H1 (cell line): ENCODE data around the gene UBE2E1. TPM values are rescaled to one million over a fixed set of nuclear protein-coding genes. Genes with fewer than 3 reads are reported as not detected.
A peak's percentile ranks its signal among the peaks of the same experiment; 100 is the strongest.

Experiments used
- CTCF ChIA-PET: fragments of 300-600 bp; sonication (Branson Sonifier 250); formaldehyde crosslinking; loops from one replicate; lab custom pipeline; 2021; ENCODE audit not compliant: partially characterized antibody; lab: Charles Lee
- POLR2A ChIA-PET: fragments of 300-600 bp; sonication (Branson Sonifier 250); formaldehyde crosslinking; loops from one replicate; lab custom pipeline; 2021; ENCODE audit warnings: inconsistent platforms; ENCODE audit not compliant: partially characterized antibody; lab: Charles Lee
- DNase-seq, 2 experiments: peaks; one replicate each; pipeline versions ENCODE4 v3.0.0 to v3.0.0-alpha.2; 2010 to 2022; ENCODE audit warnings: low spot score in 2 of 2, low read depth in 1 of 2, mixed read lengths in 1 of 2
- FAIRE-seq: peaks from 2 replicates; lab custom pipeline; 2011; peaks lifted over from hg19 to GRCh38; lab: Jason Lieb, UNC
- H2AFZ ChIP-seq: 2 replicates; pipeline ENCODE4 v1.8.1; 2012; ENCODE audit warnings: low read length, inconsistent platforms
- H2AK5ac ChIP-seq: 2 replicates; pipeline ENCODE4 v1.6.1; 2013; ENCODE audit warnings: low read depth, low read length
- H2BK120ac ChIP-seq: replicated peaks from 2 replicates; pipeline ENCODE3; 2013; ENCODE audit warnings: low read depth, low read length, inconsistent platforms
- H2BK12ac ChIP-seq: 2 replicates; pipeline ENCODE4 v1.6.1; 2013; ENCODE audit warnings: low read depth, low read length
- H2BK15ac ChIP-seq: 2 replicates; pipeline ENCODE4 v1.6.1; 2013; ENCODE audit warnings: low read length
- H2BK20ac ChIP-seq: 2 replicates; pipeline ENCODE4 v1.6.1; 2013; ENCODE audit warnings: low read length
- H2BK5ac ChIP-seq: 2 replicates; pipeline ENCODE4 v1.6.1; 2013; ENCODE audit warnings: low read depth, low read length
- H3K14ac ChIP-seq: 2 replicates; pipeline ENCODE4 v1.6.1; 2013; ENCODE audit warnings: inconsistent platforms; ENCODE audit not compliant: insufficient read length
- H3K18ac ChIP-seq: 2 replicates; pipeline ENCODE4 v1.6.1; 2013; ENCODE audit warnings: low read length; ENCODE audit errors: extremely low read depth
- H3K23ac ChIP-seq: 2 replicates; pipeline ENCODE4 v1.6.1; 2013; ENCODE audit warnings: inconsistent platforms; ENCODE audit not compliant: insufficient read length
- H3K23me2 ChIP-seq: 2 replicates; pipeline ENCODE4 v1.6.1; 2013; ENCODE audit warnings: low read depth, low read length
- H3K27ac ChIP-seq: 2 replicates; pipeline ENCODE4 v1.6.1; 2011; ENCODE audit warnings: low read depth, low read length, inconsistent platforms
- H3K27me3 ChIP-seq, 4 experiments: replicated peaks in 1 of 4; 1 replicate in 1 of 4; 2 replicates in 3 of 4; pipeline versions ENCODE4 v1.6.1 to v1.8.1; 2011 to 2013; ENCODE audit warnings: low read length in 3 of 4, mild to moderate bottlenecking in 3 of 4, inconsistent platforms in 2 of 4, mixed read lengths in 2 of 4, moderate library complexity in 1 of 4; ENCODE audit not compliant: control insufficient read depth in 3 of 4, insufficient read depth in 3 of 4; ENCODE audit errors: extremely low read depth in 1 of 4
- H3K36me3 ChIP-seq, 4 experiments: 2 replicates each; pipeline versions ENCODE4 v1.6.1 to v1.8.1; 2011 to 2013; ENCODE audit warnings: mild to moderate bottlenecking in 4 of 4, low read length in 3 of 4, moderate library complexity in 2 of 4, control low read depth in 1 of 4, inconsistent platforms in 1 of 4; ENCODE audit not compliant: insufficient read depth in 4 of 4, control insufficient read depth in 2 of 4
- H3K4ac ChIP-seq: replicated peaks from 2 replicates; pipeline ENCODE3; 2013; ENCODE audit warnings: low read length, low read depth, mixed read lengths, inconsistent platforms; ENCODE audit not compliant: insufficient read length
- H3K4me1 ChIP-seq, 4 experiments: replicated peaks in 1 of 4; 1 replicate in 1 of 4; 2 replicates in 3 of 4; pipeline versions ENCODE4 v1.6.1 to v1.8.1; 2011 to 2013; ENCODE audit warnings: low read length in 3 of 4, inconsistent platforms in 2 of 4, mixed read lengths in 1 of 4; ENCODE audit not compliant: insufficient read depth in 4 of 4, control insufficient read depth in 3 of 4
- H3K4me2 ChIP-seq, 2 experiments: 2 replicates each; pipeline versions ENCODE4 v1.6.1 to v1.8.1; 2011 to 2013; ENCODE audit warnings: low read depth in 2 of 2, low read length in 2 of 2, control low read depth in 1 of 2, inconsistent platforms in 1 of 2, mild to moderate bottlenecking in 1 of 2; ENCODE audit not compliant: insufficient read depth in 1 of 2
- H3K4me3 ChIP-seq, 4 experiments: fragments of 200-600, 300-600 bp in 1 of 4; sonication (generic), shearing (Covaris generic), sonication (Bioruptor Twin) in 1 of 4; 2 replicates each; pipeline versions ENCODE4 v1.5.1 to v1.8.1; 2011 to 2016; ENCODE audit warnings: low read length in 4 of 4, low read depth in 3 of 4, control low read depth in 2 of 4, inconsistent platforms in 2 of 4, mild to moderate bottlenecking in 2 of 4, mixed read lengths in 1 of 4, moderate library complexity in 1 of 4; ENCODE audit not compliant: insufficient read depth in 2 of 4; ENCODE audit errors: extremely low read depth in 1 of 4
- H3K56ac ChIP-seq: replicated peaks from 2 replicates; pipeline ENCODE3; 2013; ENCODE audit warnings: low read depth, mild to moderate bottlenecking, mixed read lengths, low read length, inconsistent platforms; ENCODE audit not compliant: insufficient read length
- H3K79me1 ChIP-seq: 2 replicates; pipeline ENCODE4 v1.6.1; 2013; ENCODE audit warnings: low read depth, low read length, control low read depth
- H3K79me2 ChIP-seq, 2 experiments: 2 replicates each; pipeline versions ENCODE4 v1.6.1 to v1.8.1; 2012 to 2013; ENCODE audit warnings: low read length in 2 of 2, mild to moderate bottlenecking in 2 of 2, inconsistent platforms in 1 of 2; ENCODE audit not compliant: insufficient read depth in 2 of 2, control insufficient read depth in 1 of 2
- H3K9ac ChIP-seq, 4 experiments: replicated peaks in 1 of 4; 1 replicate in 1 of 4; 2 replicates in 3 of 4; pipeline versions ENCODE4 v1.6.1 to v1.8.1; 2011 to 2013; ENCODE audit warnings: low read depth in 3 of 4, low read length in 3 of 4, control low read depth in 2 of 4, mild to moderate bottlenecking in 2 of 4, moderate library complexity in 2 of 4, inconsistent platforms in 1 of 4; ENCODE audit errors: extremely low read depth in 1 of 4
- H3K9me3 ChIP-seq, 2 experiments: 2 replicates each; pipeline versions ENCODE4 v1.6.1 to v1.8.1; 2012 to 2013; ENCODE audit warnings: mild to moderate bottlenecking in 2 of 2, moderate library complexity in 2 of 2, control low read depth in 1 of 2, inconsistent platforms in 1 of 2, low read depth in 1 of 2, low read length in 1 of 2, mixed read lengths in 1 of 2; ENCODE audit not compliant: insufficient read depth in 2 of 2
- H4K20me1 ChIP-seq, 2 experiments: replicated peaks in 1 of 2; 2 replicates each; pipeline versions ENCODE3 to v1.8.1; 2011 to 2013; ENCODE audit warnings: inconsistent platforms in 2 of 2, low read length in 2 of 2, mild to moderate bottlenecking in 1 of 2; ENCODE audit not compliant: insufficient read depth in 2 of 2, control insufficient read depth in 1 of 2
- H4K5ac ChIP-seq: 2 replicates; pipeline ENCODE4 v1.6.1; 2013; ENCODE audit warnings: low read length, low read depth, mixed read lengths, inconsistent platforms; ENCODE audit not compliant: insufficient read length
- H4K8ac ChIP-seq: 2 replicates; pipeline ENCODE4 v1.8.0; 2013; ENCODE audit warnings: mild to moderate bottlenecking, moderate library complexity, low read length, inconsistent platforms; ENCODE audit not compliant: insufficient read depth; ENCODE audit errors: extremely low read depth
- H4K91ac ChIP-seq: replicated peaks from 2 replicates; pipeline ENCODE3; 2013; ENCODE audit warnings: low read length, mixed read lengths, inconsistent platforms; ENCODE audit not compliant: insufficient read length
- BRCA1 ChIP-seq: IDR thresholded peaks from 2 replicates; pipeline ENCODE4 v1.6.1; 2012; ENCODE audit warnings: low read depth, low read length, improper control_type of control experiment
- EGR1 ChIP-seq: IDR thresholded peaks from 2 replicates; pipeline ENCODE4 v1.6.1; 2011; ENCODE audit warnings: low read depth, low read length, borderline replicate concordance
- FOSL1 ChIP-seq: IDR thresholded peaks from 2 replicates; pipeline ENCODE4 v1.6.1; 2011; ENCODE audit warnings: mild to moderate bottlenecking, low read depth, low read length, moderate library complexity; ENCODE audit not compliant: insufficient read depth
- JUND ChIP-seq: IDR thresholded peaks from 2 replicates; pipeline ENCODE4 v1.6.1; 2011; ENCODE audit warnings: mild to moderate bottlenecking, improper control_type of control experiment, low read length
- POLR2A ChIP-seq, 2 experiments: IDR thresholded peaks; 1 replicate in 1 of 2; 2 replicates in 1 of 2; pipeline ENCODE4 v1.6.1; 2011; ENCODE audit warnings: low read depth in 2 of 2, low read length in 2 of 2, mild to moderate bottlenecking in 2 of 2; ENCODE audit errors: control extremely low read depth in 1 of 2
- POLR2AphosphoS5 ChIP-seq: IDR thresholded peaks from 2 replicates; pipeline ENCODE4 v1.6.1; 2011; ENCODE audit warnings: low read depth, low read length
- SIX5 ChIP-seq: IDR thresholded peaks from 2 replicates; pipeline ENCODE4 v1.6.1; 2011; ENCODE audit warnings: mild to moderate bottlenecking, low read depth, low read length
- TBP ChIP-seq: IDR thresholded peaks from 2 replicates; pipeline ENCODE4 v1.6.1; 2011; ENCODE audit warnings: low read depth, low read length, improper control_type of control experiment
- TCF12 ChIP-seq: IDR thresholded peaks from 2 replicates; pipeline ENCODE4 v1.6.1; 2011; ENCODE audit warnings: low read depth, mild to moderate bottlenecking, low read length
- WGBS, 2 experiments: shearing (Covaris generic) in 1 of 2; methylation state at CpG; one replicate each; pipeline versions ENCODE4 v1.1.6 to v1.1.7; 2013 to 2015; ENCODE audit warnings: low lambda C conversion rate in 2 of 2, mixed read lengths in 2 of 2, inconsistent platforms in 1 of 2, low coverage in 1 of 2, missing lambda C conversion rate in 1 of 2; ENCODE audit not compliant: insufficient replicate concordance in 2 of 2, insufficient coverage in 1 of 2, insufficient read length in 1 of 2; ENCODE audit errors: extremely low coverage in 1 of 2, missing lambda C conversion rate in 1 of 2; 5-methylcytosine and 5-hydroxymethylcytosine counted together
- polyA plus RNA-seq, 7 experiments: library from polyadenylated mRNA; depleted of rRNA in 3 of 7; stranded (reverse) in 5 of 7; unstranded in 2 of 7; fragments of >200 nt in 5 of 7; fragments of 200-250 nt in 2 of 7; gene quantifications; 1 replicate in 5 of 7; 2 replicates in 1 of 7; 4 replicates in 1 of 7; pipeline versions ENCODE4 v1.2.1 to v1.2.3, GENCODE V29; 2011 to 2013; ENCODE audit warnings: missing spikeins in 2 of 7, mixed read lengths in 2 of 7
- total RNA-seq: library from RNA; stranded (reverse); fragmentation: NEBNext Ultra II Directional; extraction: Animal tissue kit (Norgen Biotek cat#: 25700); gene quantifications from 2 replicates; pipeline ENCODE4 v1.2.1, GENCODE V29; 2021
- TF ChIP-seq, protein P1 (sequence below): IDR thresholded peaks from 2 replicates; pipeline ENCODE4 v1.6.1; 2012; ENCODE audit warnings: low read length, inconsistent platforms

UBE2E1 gene
- total and polyA plus RNA-seq, 2 of the 8 experiments (the other 6 are each of a cell fraction or from before 2014, with no cell fraction given) = 109 to 141 TPM

DNA sequence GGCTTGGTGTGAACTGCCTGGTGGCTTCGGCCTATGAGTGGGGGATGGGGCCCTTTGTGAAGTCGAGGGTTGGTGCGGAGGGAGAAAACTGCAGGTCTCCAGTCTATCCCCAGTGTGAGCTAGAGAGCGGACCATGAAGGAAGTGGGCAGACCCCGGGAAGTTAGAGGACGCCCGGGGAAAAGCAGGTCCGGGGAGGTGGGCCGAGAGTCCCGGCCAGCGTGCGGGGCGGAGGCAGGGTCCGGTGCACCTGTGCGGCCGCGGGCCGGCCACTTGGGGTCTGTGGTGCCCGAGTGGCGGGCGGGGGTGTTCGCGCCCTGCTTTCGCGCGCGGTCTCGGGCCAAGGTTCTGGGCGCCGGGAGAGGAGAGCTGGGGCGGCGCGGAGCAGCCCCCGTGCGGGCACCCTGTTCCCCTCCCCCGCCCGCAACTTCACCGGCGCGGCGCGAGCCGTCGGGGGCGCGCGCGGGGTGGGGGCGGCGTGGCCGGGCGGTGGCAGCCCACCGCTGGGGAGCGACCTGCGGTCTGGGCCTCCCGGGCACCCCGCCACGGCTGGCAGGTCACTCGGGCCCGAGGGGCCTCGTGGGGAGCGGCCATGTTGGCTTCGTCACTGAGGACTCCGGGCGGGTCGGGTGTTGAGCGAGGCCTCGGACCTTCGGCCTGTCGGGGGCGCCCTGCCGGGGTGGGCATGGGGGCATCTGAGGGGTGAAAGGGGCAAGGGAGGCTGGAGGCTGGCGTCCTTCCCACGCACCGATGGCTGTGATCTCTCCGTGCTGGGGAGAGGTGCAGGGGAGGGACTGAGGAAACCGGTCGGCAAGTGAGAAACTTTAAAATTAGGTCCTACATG, 4.8 kb downstream of the UBE2E1 start:
- 3% methylated on average over 24 of the region's 78 CpGs; no CpG with 5 or more reads in 1 of the 2 experiments for WGBS, 2 experiments
- peak; percentile 59 to 84 for DNase-seq
- CTCF ChIA-PET = interaction anchor here (0.8 to 1.9 kb wide), 7 partner anchors 9 to 375 kb away, joined by 3 to 6 read pairs (median 3); no protein-coding TSS in a partner anchor
- TF ChIP-seq BRCA1 (no peak), JUND (no peak), TBP (peak; percentile 93), TCF12 (no peak; the same call in 1 of the 2 replicates), SIX5 (no peak), POLR2A (IDR thresholded peaks at IDR 0.05; ENCODE audit: control extremely low read depth in 1 of 2, low read depth in 2 of 2, low read length in 2 of 2) (peak; percentile 61 to 87), FOSL1 (no peak), POLR2AphosphoS5 (peak; percentile 81), EGR1 (peak; percentile 33; the same call in 1 of the 2 replicates)
- TF ChIP-seq, protein P1, sequence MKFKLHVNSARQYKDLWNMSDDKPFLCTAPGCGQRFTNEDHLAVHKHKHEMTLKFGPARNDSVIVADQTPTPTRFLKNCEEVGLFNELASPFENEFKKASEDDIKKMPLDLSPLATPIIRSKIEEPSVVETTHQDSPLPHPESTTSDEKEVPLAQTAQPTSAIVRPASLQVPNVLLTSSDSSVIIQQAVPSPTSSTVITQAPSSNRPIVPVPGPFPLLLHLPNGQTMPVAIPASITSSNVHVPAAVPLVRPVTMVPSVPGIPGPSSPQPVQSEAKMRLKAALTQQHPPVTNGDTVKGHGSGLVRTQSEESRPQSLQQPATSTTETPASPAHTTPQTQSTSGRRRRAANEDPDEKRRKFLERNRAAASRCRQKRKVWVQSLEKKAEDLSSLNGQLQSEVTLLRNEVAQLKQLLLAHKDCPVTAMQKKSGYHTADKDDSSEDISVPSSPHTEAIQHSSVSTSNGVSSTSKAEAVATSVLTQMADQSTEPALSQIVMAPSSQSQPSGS = no peak

More for the DNA sequence above, 4.8 kb downstream of the UBE2E1 start:
- H3K14ac ChIP-seq = no peak overlapping the region
- POLR2A ChIA-PET = interaction anchor here (0.6 to 4.9 kb wide), 30 partner anchors 8 to 428 kb away, joined by 3 to 69 read pairs (median 4); partner anchors contain the start of genes NKIRAS1 and RPL15
- peak overlapping the region; percentile 75 to 93 (median 88) for H3K9ac ChIP-seq
- H3K27me3 ChIP-seq = no peaks in the 10 kb centered on the region
- H3K56ac ChIP-seq = no peak overlapping the region
- H3K4me2 ChIP-seq = peak overlapping the region; percentile 85 to 86
- peak overlapping the region; percentile 48; the same call in 1 of the 2 replicates for H2BK5ac ChIP-seq
- H3K9me3 ChIP-seq = no peaks in the 10 kb centered on the region
- H4K91ac ChIP-seq = peak overlapping the region; percentile 83
- no peak overlapping the region for H2BK120ac ChIP-seq
- H3K79me2 ChIP-seq = peaks cover 3 to 76% of the 10 kb centered on the region in 2 experiments; a peak in 3 of 4 replicates
- no peak overlapping the region for H2BK12ac ChIP-seq
- peak overlapping the region; percentile 96 for H4K8ac ChIP-seq
- H3K79me1 ChIP-seq = 0 out of 2 replicates have a peak, but pooled peaks cover 2% of the 10 kb centered on the region
- no peak overlapping the region for H2AK5ac ChIP-seq
- H3K4me3 ChIP-seq = peak overlapping the region; percentile 42 to 87 (median 66)
- peaks cover 8% of the 10 kb centered on the region; the same call in 1 of the 2 replicates for H3K23me2 ChIP-seq
- H3K36me3 ChIP-seq = peaks cover 0 to 16% (median 2%) of the 10 kb centered on the region in 4 experiments; a peak in 4 of 8 replicates
- H2BK15ac ChIP-seq = no peak overlapping the region
- H3K23ac ChIP-seq = no peak overlapping the region
- H3K4me1 ChIP-seq = peaks cover 3 to 18% (median 10%) of the 10 kb centered on the region in 4 experiments; a peak in 5 of 7 replicates
- H2BK20ac ChIP-seq = no peak overlapping the region
- H3K18ac ChIP-seq = no peak overlapping the region; the same call in 1 of the 2 replicates
- H4K5ac ChIP-seq = peak overlapping the region; percentile 40
- 0 out of 2 replicates have a peak overlapping the region, but pooled peaks have one; percentile 43 for H2AFZ ChIP-seq
- H3K27ac ChIP-seq = peak overlapping the region; percentile 90
- peaks cover 0 to 6% of the 10 kb centered on the region in 2 experiments for H4K20me1 ChIP-seq
- H3K4ac ChIP-seq = peak overlapping the region; percentile 36
- FAIRE-seq = no peak
